SK-N-SH (cell line): Measurements from ENCODE around the gene SRCIN1. TPM values are rescaled to one million over a fixed set of nuclear protein-coding genes. Genes with fewer than 3 reads are reported as not detected.

Source experiments
- CTCF ChIA-PET: fragments of 300-600, 350-600 bp; formaldehyde crosslinking; extraction: SDS; loops from one replicate; lab custom pipeline; 2021; lab: Yijun Ruan, JAX
- POLR2A ChIA-PET: fragments of 350-600 bp; sonication (Branson Sonifier 250); formaldehyde crosslinking; extraction: SDS; loops from one replicate; lab custom pipeline; 2020; ENCODE audit warnings: antibody characterized with exemption, inconsistent platforms; lab: Yijun Ruan, JAX
- DNase-seq: peaks from one replicate; pipeline ENCODE4 v3.0.0; 2012
- H2AFZ ChIP-seq: fragments of 200-600 bp; sonication (generic); 2 replicates; pipeline ENCODE4 v1.8.1; 2016; ENCODE audit warnings: antibody characterized with exemption, mild to moderate bottlenecking, low read depth
- H3F3A ChIP-seq: fragments of 200-600 bp; sonication (generic); replicated peaks from 2 replicates; pipeline ENCODE3; 2016; ENCODE audit warnings: antibody characterized with exemption, mild to moderate bottlenecking; ENCODE audit not compliant: insufficient read depth
- H3K27ac ChIP-seq, 2 experiments: fragments of 200-500 bp in 1 of 2; fragments of 200-600 bp in 1 of 2; sonication (Bioruptor generic) in 1 of 2; sonication (generic), shearing (Covaris generic) in 1 of 2; 2 replicates each; pipeline versions ENCODE4 v1.5.1 to v1.6.1; 2014 to 2016; ENCODE audit warnings: low read depth in 2 of 2, inconsistent platforms in 1 of 2, low read length in 1 of 2, mild to moderate bottlenecking in 1 of 2, mixed read lengths in 1 of 2
- H3K27me3 ChIP-seq: fragments of 200-600 bp; sonication (generic), shearing (Covaris generic); 2 replicates; pipeline ENCODE4 v1.6.1; 2016; ENCODE audit warnings: mixed run types; ENCODE audit not compliant: insufficient read depth
- H3K36me3 ChIP-seq, 2 experiments: fragments of 200-500 bp in 1 of 2; fragments of 200-600 bp in 1 of 2; sonication (Bioruptor generic) in 1 of 2; sonication (generic) in 1 of 2; replicated peaks in 1 of 2; 2 replicates each; pipeline versions ENCODE3 to v1.5.1; 2014 to 2016; ENCODE audit warnings: low read length in 1 of 2, mild to moderate bottlenecking in 1 of 2; ENCODE audit not compliant: insufficient read depth in 2 of 2, control insufficient read depth in 1 of 2
- H3K4me1 ChIP-seq, 2 experiments: fragments of 200-500 bp in 1 of 2; fragments of 200-600 bp in 1 of 2; sonication (Bioruptor generic) in 1 of 2; sonication (generic), shearing (Covaris generic) in 1 of 2; 2 replicates each; pipeline versions ENCODE4 v1.5.1 to v1.6.1; 2014 to 2016; ENCODE audit warnings: low read depth in 1 of 2, low read length in 1 of 2, mixed run types in 1 of 2; ENCODE audit not compliant: insufficient read depth in 2 of 2, control insufficient read depth in 1 of 2
- H3K4me2 ChIP-seq: fragments of 200-600 bp; sonication (generic), shearing (Covaris generic); 2 replicates; pipeline ENCODE4 v1.6.1; 2017; ENCODE audit warnings: mixed run types
- H3K4me3 ChIP-seq, 2 experiments: fragments of 200-500 bp in 1 of 2; fragments of 200-600 bp in 1 of 2; sonication (Bioruptor generic) in 1 of 2; sonication (generic), shearing (Covaris generic) in 1 of 2; 2 replicates each; pipeline versions ENCODE4 v1.5.1 to v1.8.1; 2014 to 2016; ENCODE audit warnings: low read depth in 2 of 2, inconsistent platforms in 1 of 2, low read length in 1 of 2, mild to moderate bottlenecking in 1 of 2, mixed read lengths in 1 of 2, moderate library complexity in 1 of 2
- H3K79me2 ChIP-seq: fragments of 200-600 bp; sonication (generic); 2 replicates; pipeline ENCODE4 v1.8.1; 2017; ENCODE audit warnings: mild to moderate bottlenecking; ENCODE audit not compliant: insufficient read depth
- H3K9ac ChIP-seq: fragments of 200-600 bp; sonication (generic); 2 replicates; pipeline ENCODE4 v1.6.1; 2017; ENCODE audit warnings: mixed run types
- H3K9me2 ChIP-seq: fragments of 200-600 bp; sonication (generic); 2 replicates; pipeline ENCODE4 v1.6.1; 2017; ENCODE audit warnings: mixed run types
- H3K9me3 ChIP-seq: fragments of 200-600 bp; sonication (generic); 2 replicates; pipeline ENCODE4 v1.6.1; 2017; ENCODE audit warnings: mixed run types, mild to moderate bottlenecking, moderate library complexity
- H4K20me1 ChIP-seq: fragments of 200-600 bp; sonication (generic); 2 replicates; pipeline ENCODE4 v1.6.1; 2017; ENCODE audit warnings: mild to moderate bottlenecking, mixed run types; ENCODE audit not compliant: insufficient read depth
- CHD2 ChIP-seq: fragments of 150-350 bp; IDR thresholded peaks from 2 replicates; pipeline ENCODE4 v1.6.1; 2018; ENCODE audit warnings: low read length; ENCODE audit not compliant: partially characterized antibody
- EZH2phosphoT487 ChIP-seq: fragments of 200-600 bp; sonication (generic); IDR thresholded peaks from 2 replicates; pipeline ENCODE4 v1.6.1; 2017; ENCODE audit warnings: low read depth, mixed run types, mild to moderate bottlenecking, antibody characterized with exemption, moderate library complexity, borderline replicate concordance
- FOSL2 ChIP-seq: IDR thresholded peaks from 2 replicates; pipeline ENCODE4 v1.4.0; 2012; ENCODE audit warnings: low read depth, mild to moderate bottlenecking, moderate library complexity, borderline replicate concordance
- MEF2A ChIP-seq: IDR thresholded peaks from 2 replicates; pipeline ENCODE4 v1.4.0; 2012; ENCODE audit warnings: low read depth, borderline replicate concordance
- NFIC ChIP-seq: IDR thresholded peaks from 2 replicates; pipeline ENCODE4 v1.4.0; 2012; ENCODE audit warnings: borderline replicate concordance
- NRF1 ChIP-seq: IDR thresholded peaks from 2 replicates; pipeline ENCODE4 v1.6.1; 2012; ENCODE audit warnings: low read depth, mild to moderate bottlenecking, low read length
- RFX5 ChIP-seq: IDR thresholded peaks from 2 replicates; pipeline ENCODE4 v1.6.1; 2012; ENCODE audit warnings: mild to moderate bottlenecking, improper control_type of control experiment, low read length
- SIN3A ChIP-seq: IDR thresholded peaks from 2 replicates; pipeline ENCODE4 v1.6.1; 2012; ENCODE audit warnings: low read depth, mild to moderate bottlenecking, low read length, moderate library complexity, borderline replicate concordance
- SMC3 ChIP-seq: IDR thresholded peaks from 2 replicates; pipeline ENCODE4 v1.6.1; 2012; ENCODE audit warnings: low read depth, low read length, improper control_type of control experiment
- TAF1 ChIP-seq: IDR thresholded peaks from 2 replicates; pipeline ENCODE4 v1.6.1; 2012; ENCODE audit warnings: low read depth, mild to moderate bottlenecking, low read length, moderate library complexity, borderline replicate concordance
- TEAD4 ChIP-seq: IDR thresholded peaks from 2 replicates; pipeline ENCODE4 v1.4.0; 2012; ENCODE audit warnings: mild to moderate bottlenecking, borderline replicate concordance; ENCODE audit not compliant: insufficient read depth
- YY1 ChIP-seq: IDR thresholded peaks from 2 replicates; pipeline ENCODE4 v1.4.0; 2012; ENCODE audit warnings: low read depth, mild to moderate bottlenecking
- WGBS: methylation state at CpG from one replicate; pipeline ENCODE4 v1.1.6; 2017; ENCODE audit warnings: low lambda C conversion rate; 5-methylcytosine and 5-hydroxymethylcytosine counted together
- polyA plus RNA-seq, 3 experiments: library from polyadenylated mRNA; depleted of rRNA; stranded (reverse); fragments of >200 nt; gene quantifications; 2 replicates each; pipeline ENCODE4 v1.2.3, GENCODE V29; 2012
- TF ChIP-seq, protein P1 (sequence below): fragments of 150-350 bp; IDR thresholded peaks from 2 replicates; pipeline ENCODE4 v1.6.1; 2016; ENCODE audit warnings: mild to moderate bottlenecking, low read depth, low read length
- TF ChIP-seq, protein P2 (sequence below): IDR thresholded peaks from 2 replicates; pipeline ENCODE4 v1.4.0; 2012; ENCODE audit warnings: low read depth
- TF ChIP-seq, protein P3 (sequence below): fragments of 200-600 bp; sonication (generic); IDR thresholded peaks from 2 replicates; pipeline ENCODE4 v1.6.1; 2017; ENCODE audit warnings: antibody characterized with exemption, mild to moderate bottlenecking, moderate library complexity
- TF ChIP-seq, protein P4 (sequence below): IDR thresholded peaks from 2 replicates; pipeline ENCODE4; 2012
- TF ChIP-seq, protein P5 (sequence below): IDR thresholded peaks from 2 replicates; pipeline ENCODE4 v1.4.0; 2012; ENCODE audit warnings: low read depth, borderline replicate concordance

SRCIN1 gene
- polyA plus RNA-seq, 1 of the 3 experiments (the other 2 are of a cell fraction) = 1.0 TPM

DNA sequence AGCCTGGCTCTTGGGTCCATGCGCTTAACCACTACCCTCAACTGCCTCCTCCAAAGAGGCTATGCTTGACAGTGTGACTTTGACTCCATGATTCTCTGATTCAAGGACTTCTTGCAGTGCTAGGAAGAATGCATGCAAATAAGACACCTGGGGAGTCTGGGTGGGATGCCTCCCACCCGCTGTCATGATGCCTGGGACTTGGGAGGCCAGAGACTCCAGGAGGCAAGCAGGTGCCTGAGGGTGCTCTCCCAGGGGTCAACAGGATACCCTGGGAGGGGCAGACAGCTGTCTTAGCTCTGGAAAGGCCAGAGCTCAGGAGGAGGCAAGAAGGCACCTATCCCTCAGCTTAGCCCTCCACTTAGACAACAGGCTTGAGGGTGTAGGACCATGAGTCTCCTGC, 38.4 kb downstream of the SRCIN1 start (continued):
- TF ChIP-seq, protein P1, sequence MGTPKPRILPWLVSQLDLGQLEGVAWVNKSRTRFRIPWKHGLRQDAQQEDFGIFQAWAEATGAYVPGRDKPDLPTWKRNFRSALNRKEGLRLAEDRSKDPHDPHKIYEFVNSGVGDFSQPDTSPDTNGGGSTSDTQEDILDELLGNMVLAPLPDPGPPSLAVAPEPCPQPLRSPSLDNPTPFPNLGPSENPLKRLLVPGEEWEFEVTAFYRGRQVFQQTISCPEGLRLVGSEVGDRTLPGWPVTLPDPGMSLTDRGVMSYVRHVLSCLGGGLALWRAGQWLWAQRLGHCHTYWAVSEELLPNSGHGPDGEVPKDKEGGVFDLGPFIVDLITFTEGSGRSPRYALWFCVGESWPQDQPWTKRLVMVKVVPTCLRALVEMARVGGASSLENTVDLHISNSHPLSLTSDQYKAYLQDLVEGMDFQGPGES = no peak
- no peak for TF ChIP-seq SIN3A
- no peak for TF ChIP-seq YY1
- TF ChIP-seq SMC3 = no peak
- no peak for TF ChIP-seq FOSL2
- TF ChIP-seq CHD2 = no peak
- TF ChIP-seq, protein P2, sequence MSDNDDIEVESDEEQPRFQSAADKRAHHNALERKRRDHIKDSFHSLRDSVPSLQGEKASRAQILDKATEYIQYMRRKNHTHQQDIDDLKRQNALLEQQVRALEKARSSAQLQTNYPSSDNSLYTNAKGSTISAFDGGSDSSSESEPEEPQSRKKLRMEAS = no peak

DNA sequence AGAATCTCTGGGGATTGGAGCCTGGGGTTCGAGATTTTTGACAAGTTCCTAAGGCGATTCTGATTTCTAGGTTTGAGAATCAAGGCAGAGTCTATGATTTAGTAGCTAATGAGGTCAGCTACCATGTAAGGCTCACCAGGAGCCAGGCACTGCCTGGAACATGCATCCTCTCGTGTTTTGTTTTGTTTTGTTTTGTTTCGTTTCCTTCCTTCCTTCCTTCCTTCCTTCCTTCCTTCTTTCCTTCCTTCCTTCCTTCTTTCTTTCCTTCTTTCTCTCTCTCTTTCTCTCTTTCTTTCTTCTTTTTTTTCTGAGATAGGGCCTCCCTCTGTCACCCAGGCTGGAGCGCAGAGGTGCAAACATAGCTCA, 39.1 kb downstream of the SRCIN1 start:
- Histone ChIP-seq H4K20me1 (no peaks in the 10 kb centered on the region), H3K9ac (no peak overlapping the region), H3K4me1 (peaks cover 0 to 43% of the 10 kb centered on the region in 2 experiments; a peak in 2 of 4 replicates), H3K9me3 (no peaks in the 10 kb centered on the region), H3K27me3 (peaks cover 16% of the 10 kb centered on the region), H3K4me3 (no peak overlapping the region), H3K36me3 (no peaks in the 10 kb centered on the region), H3K9me2 (no peaks in the 10 kb centered on the region), H3F3A (no peaks in the 10 kb centered on the region), H3K27ac (no peak overlapping the region), H3K4me2 (no peak overlapping the region), H3K79me2 (no peaks in the 10 kb centered on the region), H2AFZ (no peak overlapping the region)
- no peak for DNase-seq
- TF ChIP-seq RFX5 (no peak), CHD2 (no peak), SMC3 (no peak), TEAD4 (no peak), MEF2A (no peak), NRF1 (no peak), TAF1 (no peak), NFIC (no peak), EZH2phosphoT487 (no peak)
- TF ChIP-seq, protein P3, sequence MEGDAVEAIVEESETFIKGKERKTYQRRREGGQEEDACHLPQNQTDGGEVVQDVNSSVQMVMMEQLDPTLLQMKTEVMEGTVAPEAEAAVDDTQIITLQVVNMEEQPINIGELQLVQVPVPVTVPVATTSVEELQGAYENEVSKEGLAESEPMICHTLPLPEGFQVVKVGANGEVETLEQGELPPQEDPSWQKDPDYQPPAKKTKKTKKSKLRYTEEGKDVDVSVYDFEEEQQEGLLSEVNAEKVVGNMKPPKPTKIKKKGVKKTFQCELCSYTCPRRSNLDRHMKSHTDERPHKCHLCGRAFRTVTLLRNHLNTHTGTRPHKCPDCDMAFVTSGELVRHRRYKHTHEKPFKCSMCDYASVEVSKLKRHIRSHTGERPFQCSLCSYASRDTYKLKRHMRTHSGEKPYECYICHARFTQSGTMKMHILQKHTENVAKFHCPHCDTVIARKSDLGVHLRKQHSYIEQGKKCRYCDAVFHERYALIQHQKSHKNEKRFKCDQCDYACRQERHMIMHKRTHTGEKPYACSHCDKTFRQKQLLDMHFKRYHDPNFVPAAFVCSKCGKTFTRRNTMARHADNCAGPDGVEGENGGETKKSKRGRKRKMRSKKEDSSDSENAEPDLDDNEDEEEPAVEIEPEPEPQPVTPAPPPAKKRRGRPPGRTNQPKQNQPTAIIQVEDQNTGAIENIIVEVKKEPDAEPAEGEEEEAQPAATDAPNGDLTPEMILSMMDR = no peak
- TF ChIP-seq, protein P4, sequence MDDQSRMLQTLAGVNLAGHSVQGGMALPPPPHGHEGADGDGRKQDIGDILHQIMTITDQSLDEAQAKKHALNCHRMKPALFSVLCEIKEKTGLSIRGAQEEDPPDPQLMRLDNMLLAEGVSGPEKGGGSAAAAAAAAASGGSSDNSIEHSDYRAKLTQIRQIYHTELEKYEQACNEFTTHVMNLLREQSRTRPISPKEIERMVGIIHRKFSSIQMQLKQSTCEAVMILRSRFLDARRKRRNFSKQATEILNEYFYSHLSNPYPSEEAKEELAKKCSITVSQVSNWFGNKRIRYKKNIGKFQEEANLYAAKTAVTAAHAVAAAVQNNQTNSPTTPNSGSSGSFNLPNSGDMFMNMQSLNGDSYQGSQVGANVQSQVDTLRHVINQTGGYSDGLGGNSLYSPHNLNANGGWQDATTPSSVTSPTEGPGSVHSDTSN = no peak
- TF ChIP-seq, protein P5, sequence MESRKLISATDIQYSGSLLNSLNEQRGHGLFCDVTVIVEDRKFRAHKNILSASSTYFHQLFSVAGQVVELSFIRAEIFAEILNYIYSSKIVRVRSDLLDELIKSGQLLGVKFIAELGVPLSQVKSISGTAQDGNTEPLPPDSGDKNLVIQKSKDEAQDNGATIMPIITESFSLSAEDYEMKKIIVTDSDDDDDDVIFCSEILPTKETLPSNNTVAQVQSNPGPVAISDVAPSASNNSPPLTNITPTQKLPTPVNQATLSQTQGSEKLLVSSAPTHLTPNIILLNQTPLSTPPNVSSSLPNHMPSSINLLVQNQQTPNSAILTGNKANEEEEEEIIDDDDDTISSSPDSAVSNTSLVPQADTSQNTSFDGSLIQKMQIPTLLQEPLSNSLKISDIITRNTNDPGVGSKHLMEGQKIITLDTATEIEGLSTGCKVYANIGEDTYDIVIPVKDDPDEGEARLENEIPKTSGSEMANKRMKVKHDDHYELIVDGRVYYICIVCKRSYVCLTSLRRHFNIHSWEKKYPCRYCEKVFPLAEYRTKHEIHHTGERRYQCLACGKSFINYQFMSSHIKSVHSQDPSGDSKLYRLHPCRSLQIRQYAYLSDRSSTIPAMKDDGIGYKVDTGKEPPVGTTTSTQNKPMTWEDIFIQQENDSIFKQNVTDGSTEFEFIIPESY = no peak
- ChIA-PET CTCF (interaction anchor here (1.1 to 4.6 kb wide), 10 partner anchors 9 to 143 kb away, joined by 3 to 30 read pairs (median 8); partner anchors contain the start of gene SRCIN1), POLR2A (no interaction called here)
- 73% methylated on average over 5 of the region's 5 CpGs for WGBS
